Activated T-cell treated with anti-CD3 and anti-CD28 coated beads for 1 hour (primary cell): ENCODE results near the gene ADORA3.
A peak's percentile ranks its signal among the peaks of the same experiment; 100 is the strongest.

Source experiments
- DNase-seq: peaks from one replicate; pipeline ENCODE4 v3.0.0-alpha.2; 2020; ENCODE audit warnings: low read depth

ADORA3 gene

DNA sequence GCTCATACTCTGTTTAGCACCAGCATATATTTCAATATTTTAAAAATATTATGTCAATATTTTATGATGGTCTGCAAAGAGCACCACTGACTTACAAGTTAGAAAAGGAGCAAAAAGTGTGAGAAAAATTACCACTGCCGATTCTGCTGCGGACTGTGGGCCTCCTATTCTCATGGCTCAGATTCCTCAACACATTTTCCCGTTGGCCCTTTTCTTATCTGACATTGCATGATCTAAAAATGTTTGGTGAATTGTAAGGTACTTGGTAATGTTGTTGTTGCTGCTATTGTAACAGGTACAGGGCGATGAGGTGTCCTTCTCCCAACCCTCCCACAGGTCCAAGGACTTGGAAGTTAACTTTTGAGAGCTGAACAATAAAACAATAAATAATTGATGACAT lies 28.9 kb downstream of the ADORA3 start:
- no peak for DNase-seq

DNA sequence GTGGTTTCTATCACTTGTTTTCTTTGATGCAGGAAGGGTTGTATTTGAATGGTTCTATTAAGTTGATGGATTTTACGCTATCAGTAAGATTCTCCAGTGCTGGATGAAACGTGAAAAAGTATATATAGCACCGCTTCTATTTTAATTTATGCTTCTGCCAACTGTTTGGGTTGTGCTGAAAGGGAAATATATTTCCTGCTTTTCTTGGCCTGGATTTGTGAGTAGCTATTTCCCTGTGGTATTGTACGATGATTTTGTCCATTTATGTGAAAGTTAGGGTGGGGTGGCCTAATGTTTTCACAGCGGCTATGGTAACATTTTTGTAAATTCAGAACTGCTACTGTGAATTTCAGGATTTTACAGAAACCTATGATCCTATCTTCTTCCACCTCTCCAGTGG lies 29.3 kb downstream of the ADORA3 start:
- no peak for DNase-seq

DNA sequence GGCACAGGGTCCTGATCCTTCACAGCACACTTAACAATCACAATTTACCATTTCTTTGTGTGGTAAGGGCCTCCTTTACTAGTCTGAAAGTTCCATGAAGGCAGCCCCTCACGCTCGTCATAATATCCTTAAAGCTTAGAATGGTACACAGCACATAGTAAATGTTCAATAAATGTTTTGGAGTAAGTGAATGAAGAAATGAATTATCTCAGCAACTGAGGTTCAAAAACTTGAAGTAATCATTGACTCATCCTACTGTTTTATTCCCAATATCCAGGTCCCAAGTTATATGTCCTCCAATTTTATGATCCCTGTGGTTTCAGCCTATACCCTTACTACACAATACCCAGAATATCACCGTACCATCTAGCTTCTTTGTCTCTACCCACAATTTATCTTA lies 31.9 kb downstream of the ADORA3 start:
- DNase-seq: no peak

DNA sequence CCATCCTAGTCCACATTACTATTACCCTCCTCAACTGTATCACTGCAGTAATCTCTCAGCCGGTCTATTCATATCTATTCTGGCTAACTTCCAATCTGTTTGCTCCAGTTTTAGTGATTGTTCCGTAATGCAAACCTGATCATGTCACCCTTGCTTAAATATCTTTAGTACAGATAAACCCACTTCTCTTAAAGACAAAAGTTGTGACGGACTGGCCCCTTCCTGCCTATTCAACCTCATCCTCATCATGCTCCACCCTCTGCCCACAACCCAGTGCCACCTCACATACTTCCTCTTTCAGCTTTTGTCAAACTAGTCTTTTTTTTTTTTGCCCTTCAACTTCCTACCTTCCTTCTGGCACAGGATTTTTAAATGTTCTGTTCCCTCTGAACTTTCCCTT lies 32.4 kb downstream of the ADORA3 start:
- DNase-seq: peak; percentile 46

DNA sequence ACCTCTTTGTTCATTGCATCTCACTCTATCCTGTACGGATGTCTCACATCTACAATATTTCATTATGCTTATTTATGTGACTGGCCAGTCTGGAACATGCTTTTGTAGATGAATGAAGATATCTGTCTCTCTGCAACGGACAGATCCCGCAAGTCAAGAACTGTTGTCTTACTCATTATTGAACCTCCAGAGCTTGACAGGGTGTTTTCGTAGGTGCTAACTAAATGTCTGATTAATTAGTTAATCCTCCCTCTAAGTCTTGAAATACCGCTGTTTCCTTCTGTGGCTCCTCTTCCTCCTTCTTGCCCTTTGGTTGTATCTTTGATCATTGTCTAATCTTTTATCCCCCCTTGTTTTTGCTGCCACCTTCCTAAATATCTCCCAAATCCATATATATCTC lies 32.8 kb downstream of the ADORA3 start:
- no peak for DNase-seq

DNA sequence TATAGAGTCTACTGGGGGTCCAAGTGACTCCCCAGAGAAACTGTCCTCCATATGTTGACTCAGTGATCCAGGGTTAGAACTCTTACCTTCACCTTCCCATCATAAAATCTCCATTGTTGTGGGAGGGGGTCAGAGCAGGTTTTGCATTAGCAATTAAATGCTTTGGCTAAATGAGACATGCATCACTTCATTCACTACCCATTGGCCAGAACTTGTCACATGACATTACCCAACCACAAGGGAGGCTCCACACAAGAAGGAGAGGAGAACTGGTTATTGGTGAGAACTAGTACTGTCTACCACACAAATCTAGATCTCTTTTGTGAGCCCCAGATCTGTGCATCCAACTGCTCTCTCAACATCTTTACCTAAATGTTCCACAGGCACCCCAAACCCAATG lies 33.9 kb downstream of the ADORA3 start:
- no peak for DNase-seq

DNA sequence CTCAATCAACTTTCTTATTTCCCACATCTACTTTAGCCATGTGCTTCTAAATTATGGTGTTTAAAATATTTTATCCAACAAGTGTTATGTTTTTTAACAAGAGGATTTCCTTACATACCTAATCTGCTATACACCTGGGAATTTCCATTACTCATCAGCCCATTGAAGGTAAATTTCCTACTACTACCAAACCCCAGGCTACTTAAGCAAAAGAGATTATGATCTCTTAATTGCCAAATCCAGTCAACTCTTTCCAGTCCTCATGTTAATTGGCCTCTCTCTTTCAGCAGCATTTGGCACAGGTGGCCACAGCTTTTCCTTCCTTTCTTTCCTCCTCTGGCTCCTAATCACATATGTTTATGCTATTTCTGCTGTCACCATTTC lies 34.7 kb downstream of the ADORA3 start:
- DNase-seq: no peak

DNA sequence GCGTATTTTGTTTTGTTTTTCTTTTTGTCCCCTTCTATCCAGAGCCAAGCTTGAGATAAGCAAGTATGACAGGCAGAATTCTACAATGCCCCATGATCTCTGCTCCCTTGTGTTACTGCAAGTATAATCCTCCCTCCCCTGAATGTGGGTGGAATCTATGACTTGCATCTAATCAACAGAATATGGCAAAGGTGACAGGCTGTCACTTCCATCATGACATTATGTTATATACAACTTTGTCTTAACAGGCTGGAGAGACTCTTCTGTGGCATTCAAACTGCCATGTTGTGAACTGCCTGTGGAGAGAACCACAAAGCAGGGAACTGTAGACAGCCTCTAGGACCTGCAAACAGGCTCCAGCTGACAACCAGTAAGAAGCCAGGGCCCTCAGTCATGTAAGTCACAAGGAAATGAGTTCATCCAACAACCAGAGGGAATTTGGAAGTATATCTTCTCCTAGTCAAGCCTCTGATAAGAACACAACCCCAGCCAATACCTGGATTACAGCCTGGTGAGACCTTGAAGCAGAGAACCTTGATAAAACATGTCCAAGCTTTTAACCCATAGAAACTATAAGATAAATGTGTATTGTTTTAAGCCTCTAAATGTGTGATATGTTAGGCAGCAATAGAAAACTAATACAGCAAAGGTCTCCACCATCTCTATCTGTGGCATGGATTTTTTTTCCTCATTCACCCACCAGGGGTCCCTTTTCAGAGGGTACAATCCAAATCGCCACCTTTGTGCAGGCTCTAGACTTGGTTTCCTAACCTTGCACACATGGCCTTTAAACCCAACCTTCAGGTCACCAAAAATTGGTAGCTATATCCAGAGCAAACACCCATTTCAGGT lies 35.3 kb downstream of the ADORA3 start:
- DNase-seq: no peak

DNA sequence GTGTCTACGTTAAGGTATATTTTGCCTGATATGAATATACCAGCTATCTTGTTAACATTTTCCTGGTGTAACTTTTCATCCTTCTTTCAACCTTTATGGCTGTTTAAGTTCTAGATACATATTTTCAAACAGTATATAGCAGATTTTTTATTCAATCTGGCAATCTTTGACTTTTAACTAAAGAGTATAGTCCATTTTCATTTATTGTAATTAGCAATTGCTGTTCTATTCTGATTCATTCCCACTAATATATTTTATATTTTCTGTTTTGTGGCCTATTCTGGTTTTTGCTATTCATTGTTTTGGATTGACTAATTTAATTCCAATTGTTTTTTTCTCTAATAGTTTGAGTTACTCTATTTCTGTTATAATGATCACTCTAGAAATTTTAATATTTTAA lies 37.0 kb downstream of the ADORA3 start:
- DNase-seq: no peak

DNA sequence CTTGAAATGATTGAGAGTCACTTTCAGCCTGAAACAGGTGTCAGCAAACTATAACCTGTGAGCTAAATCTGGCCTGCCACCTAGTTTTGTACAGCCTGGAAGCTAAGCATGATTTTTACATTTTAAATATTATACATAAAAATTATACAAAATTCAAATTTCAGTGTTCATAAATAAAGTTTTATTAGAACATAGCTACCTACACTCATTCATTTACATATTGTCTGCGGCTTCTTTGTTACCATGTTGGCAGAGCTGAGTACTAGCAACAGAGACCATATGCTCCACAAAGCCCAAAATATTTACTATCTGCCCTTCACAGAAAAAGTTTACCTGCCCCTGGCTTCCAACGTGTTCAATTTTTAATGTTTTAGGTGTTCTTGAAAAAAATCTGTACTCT lies 37.7 kb downstream of the ADORA3 start:
- no peak for DNase-seq

DNA sequence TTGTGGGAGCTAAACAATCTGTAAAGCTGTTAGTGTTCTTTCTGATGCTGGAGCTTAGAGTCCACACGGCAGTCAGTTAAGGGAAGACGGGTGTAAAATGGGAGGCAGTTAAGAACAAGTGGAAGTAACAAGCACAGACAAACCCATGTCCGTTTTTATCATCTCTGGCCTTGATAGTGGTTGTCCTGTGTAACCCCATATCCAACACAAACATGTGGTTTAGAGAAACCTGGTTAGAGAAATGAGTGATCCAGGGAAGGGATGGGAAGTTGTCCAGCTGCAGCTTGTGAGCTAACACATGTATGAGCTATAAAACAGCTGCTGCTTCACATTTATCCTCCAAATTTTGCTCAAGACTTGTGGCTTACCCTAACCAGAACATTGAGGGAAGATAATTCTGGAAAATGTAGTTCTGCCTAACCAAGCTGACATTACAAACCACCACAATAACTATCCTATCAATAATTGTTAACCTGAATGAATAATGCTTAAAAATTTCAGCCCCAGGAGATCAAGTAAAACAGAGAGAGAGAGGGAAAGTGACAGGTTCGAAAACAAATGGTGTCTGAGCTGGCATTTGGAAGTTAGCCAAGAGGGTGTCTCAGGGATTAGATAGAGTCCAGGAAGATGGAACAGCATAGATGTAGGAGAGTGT lies 40.3 kb downstream of the ADORA3 start:
- no peak for DNase-seq

DNA sequence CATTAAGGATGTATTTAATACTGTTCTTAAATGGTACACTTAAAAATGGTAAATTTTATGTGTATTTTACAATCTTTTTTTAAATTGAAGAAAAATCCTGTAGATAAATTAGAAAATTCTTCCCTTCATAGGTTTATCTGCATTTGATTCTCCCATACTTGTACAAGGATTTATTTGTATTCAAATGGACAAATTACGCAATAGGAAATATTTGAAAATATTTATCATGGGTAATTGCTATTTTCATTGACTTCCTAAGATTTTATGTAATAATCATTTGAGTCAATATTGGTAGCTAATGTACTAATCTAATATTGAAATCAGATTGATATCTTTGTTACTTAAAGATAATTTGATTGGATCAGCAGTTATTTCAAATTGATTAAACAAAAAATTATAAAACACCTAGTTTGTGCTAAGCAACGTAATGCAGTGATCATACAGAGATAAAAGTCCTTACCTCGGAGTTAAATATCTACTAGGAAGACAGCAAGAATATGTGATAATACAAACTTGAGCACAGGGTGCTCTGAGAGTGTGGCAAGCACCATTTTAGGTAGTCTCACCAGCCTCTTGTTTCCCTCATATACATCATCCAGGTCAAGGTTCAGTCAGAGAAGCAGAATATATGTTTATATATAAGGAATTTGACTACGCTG lies 40.9 kb downstream of the ADORA3 start:
- no peak for DNase-seq

DNA sequence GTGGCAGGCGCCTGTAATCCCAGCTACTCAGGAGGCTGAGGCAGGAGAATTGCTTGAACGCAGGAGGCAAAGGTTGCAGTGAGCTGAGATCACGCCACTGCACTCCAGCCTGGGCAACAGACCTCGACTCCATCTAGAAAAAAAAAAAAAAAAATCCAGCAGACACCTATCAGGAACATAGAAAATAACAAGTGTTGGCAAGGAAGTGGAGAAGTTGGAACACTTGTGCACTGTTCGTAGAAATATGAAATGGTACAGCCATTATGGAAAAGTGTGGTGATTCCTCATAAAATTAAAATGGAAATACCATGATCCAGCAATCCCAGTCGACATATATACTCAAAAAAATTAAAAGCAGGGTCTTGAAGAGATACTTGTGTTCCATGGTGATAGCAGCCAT lies 41.7 kb downstream of the ADORA3 start:
- DNase-seq: no peak

DNA sequence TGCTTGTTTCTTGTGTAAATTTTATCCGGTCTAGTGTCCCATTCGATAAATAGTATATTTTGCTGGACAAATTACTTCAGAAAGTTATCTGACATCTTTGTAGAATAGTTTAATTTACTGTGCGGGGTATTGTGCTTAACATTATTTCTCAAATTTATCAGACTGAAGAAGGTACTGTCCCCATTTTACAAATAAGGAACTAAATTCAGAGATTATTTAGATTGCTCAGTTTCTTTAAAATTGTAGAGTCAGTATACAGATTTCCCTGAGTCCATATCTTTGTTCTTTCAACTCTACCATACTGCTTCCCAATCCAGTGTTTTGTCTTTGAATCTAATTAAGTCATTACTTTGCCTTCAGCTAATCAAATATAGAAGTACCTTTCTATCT lies 47.8 kb downstream of the ADORA3 start:
- DNase-seq: no peak

DNA sequence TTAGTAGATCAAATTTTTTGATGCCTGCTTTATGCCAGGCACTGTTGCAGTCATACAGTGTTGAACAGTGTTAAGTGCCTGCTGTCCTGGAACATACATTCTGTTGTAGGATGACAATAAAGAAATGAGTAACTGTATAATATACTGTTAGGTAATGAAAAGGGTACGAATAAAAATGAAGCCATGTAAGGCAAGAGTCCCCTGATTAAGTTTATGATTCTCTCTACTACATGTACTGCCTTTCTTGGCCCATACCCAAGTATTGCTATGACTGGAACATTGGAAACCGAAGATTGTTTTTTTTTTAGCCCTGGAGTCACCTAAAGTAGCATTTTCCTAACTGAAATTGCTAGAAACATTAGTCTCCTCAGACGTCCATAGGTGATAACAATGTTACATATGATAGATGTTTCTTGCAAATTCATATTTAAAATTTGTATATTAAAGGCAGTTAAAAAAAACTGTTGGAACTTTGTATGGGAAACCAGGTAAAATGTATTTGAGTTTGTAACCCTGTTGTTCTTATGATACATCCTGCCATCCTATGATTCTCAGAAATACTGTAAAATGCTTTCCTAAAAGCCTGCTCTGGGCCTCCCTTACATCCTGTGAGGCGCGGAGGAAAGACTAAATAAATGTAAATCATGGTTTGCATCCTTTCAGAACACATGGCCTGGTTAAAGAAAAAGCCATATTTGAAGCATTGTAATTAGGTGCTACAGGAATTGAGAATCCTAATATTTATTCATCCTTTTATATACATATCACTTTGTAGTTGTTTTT lies 48.4 kb downstream of the ADORA3 start:
- no peak for DNase-seq

DNA sequence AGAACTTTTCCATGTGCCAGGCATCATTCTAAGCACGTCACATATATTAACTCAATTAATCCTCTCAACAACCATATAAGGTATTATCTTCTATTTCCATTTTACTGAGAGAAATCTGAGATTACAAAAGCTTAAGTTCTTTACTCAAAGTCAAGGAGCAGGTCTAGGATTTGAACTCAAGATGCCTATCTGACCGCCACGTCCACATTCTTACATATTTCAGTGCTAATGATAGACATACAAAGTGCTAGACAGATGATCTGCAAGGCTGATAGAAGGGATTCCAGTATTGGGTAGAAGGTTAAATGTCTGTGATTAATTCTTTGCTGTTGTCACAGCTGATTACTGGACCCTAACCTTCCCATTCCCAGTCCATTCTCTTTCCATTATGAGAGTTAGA lies 49.7 kb downstream of the ADORA3 start:
- DNase-seq: no peak

DNA sequence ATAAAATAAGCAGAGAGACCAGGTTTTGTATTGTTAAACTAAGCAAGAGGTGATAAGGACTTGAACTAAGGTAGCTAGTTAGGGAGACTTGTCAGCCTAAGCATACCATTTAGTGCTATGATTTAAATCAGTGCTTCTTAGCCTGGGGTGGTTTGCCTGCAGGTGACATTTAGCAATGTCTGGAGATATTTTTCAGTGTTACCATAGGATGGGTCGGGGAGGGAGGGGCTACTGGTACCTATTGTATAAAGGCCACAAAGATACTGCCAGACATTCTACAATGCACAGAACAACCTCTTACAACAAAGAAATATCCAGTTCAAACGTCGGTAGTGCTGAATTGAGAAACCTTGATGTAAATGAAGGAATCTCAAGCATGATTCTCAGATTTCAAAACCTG lies 50.9 kb downstream of the ADORA3 start:
- DNase-seq: no peak

DNA sequence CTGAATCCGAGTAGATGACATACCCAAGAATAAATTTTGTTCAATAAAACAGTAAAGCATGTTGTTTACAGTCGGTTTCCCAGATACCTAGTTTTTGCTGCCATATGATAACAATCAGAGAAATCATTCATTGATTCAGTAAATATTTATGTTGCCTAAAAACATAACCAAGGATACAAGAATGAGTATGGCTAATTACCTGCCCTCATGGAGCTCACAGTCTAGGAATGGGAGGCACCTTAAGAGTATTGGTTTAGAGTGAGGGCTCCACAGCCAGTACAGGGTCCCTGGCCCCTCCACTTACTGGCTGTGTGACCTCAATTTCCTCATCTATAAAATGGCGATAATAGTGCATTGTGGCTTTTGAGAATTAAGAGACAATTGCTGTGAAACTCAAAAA lies 53.2 kb downstream of the ADORA3 start:
- no peak for DNase-seq

DNA sequence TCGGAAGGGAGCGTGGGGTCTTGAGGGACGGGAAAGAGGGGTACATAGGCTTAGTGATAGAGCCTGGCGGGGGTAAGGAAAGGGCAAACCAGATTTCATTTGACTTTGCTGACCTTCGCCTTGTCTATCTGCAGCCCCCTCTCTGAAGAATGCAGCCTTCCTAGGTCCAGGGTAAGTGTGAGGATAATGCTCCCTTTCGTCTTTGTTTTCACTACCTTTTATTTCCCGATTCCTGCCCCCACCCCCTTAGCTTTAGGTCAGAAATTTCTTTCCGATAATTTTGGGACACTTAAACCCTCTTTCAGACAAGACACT lies 53.8 kb downstream of the ADORA3 start:
- DNase-seq: no peak
